Motor neuron (in vitro differentiated cells): Measurements from ENCODE around the gene MELK. TPM values are rescaled to one million over a fixed set of nuclear protein-coding genes. Genes with fewer than 3 reads are reported as not detected.

Source experiments
- total RNA-seq, 8 experiments: library from RNA; unstranded; fragments of 300-600 nt; gene quantifications; 2 replicates each; pipeline versions ENCODE4 v1.2.3 to v1.2.4, GENCODE V29; 2022

The MELK gene
- total RNA-seq, 8 experiments from 2014 or later = 0.25 to 23.5 (median 1.6) TPM

Other genes with a start within 250 kb of the MELK start
- gene RNF38, start 172.6 kb upstream of the MELK start, total RNA-seq = 10 to 100 TPM in 7 of 8 experiments, 1 to 10 TPM in 1; 5.2 to 37.1 (median 24.0) TPM